ENCODE measurements around the gene KRT86.

KRT86 gene

DNA sequence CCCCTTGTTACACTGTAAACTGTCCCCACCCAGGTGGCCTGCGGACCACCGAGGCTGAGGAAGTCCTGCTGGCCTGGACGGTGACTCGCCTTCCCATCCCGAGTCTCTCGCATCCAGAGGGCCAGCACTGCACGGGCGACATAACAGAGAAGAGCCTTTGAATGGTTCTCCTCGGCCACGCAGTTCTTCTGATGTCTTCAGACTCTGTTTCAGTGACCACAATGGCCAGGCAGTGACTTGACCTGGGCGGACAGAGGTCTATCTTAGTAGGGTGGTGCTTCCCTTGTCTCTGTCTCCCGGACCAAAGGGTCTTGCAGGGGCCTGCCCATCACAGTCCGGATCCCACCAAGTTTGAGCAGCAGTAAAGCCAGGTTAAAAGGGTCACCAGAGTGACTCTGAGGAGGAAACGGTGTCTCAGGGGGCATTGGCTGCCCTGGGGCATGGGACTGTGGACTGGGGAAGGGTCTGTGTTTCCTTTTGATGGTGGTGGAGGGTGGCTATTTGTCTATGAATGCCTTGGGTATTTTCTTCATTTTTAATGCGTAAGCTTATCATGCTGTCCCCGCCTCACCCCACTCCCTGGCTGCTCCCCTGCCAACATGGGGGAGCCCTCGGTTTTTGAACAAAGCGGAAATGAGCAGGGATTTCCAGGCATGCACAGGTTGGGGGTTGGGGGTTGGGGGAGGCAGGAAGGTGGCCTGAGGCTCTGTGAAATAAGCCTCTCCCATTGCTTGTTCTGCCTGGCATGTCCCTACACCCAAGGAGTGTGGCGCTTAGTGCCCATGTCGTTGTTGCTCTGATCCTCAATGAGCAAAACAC lies 82.5 kb downstream of the KRT86 start:
- no peak for DNase-seq (ENCODE audit: low read depth)

Measured in stimulated activated CD8-positive, alpha-beta memory T cell treated with anti-CD3 and anti-CD28 coated beads, Interleukin-15, amount 100 ng/mL, for 24 hours (primary cell).